ENCODE data around the gene PROSER3. TPM values are rescaled to one million over a fixed set of nuclear protein-coding genes. Genes with fewer than 3 reads are reported as not detected.

PROSER3 gene
- total and polyA plus RNA-seq, 2 of the 13 experiments (the other 11 are each of a cell fraction or from before 2014, with no cell fraction given) = 5.1 to 5.7 TPM

- TF ChIP-seq ZNF781 (CRISPR knock-in tag; IDR thresholded peaks at IDR 0.05; ENCODE audit: borderline replicate concordance, not compliant biosample characterization) (peak; percentile 34), SUZ12 (IDR thresholded peaks at IDR 0.05; ENCODE audit: low read depth, low read length) (no peak), LRRFIP1 (CRISPR knock-in tag; conservative IDR thresholded peaks at IDR 0.05) (no peak), RAD21 (CRISPR knock-in tag; IDR thresholded peaks at IDR 0.05) (0 out of 2 replicates have a peak, but pooled peaks have one; percentile 46), FUBP1 (CRISPR knock-in tag; IDR thresholded peaks at IDR 0.05; ENCODE audit: borderline replicate concordance) (no peak), ZNF75D (CRISPR knock-in tag; IDR thresholded peaks at IDR 0.05; ENCODE audit: borderline replicate concordance) (no peak), HNRNPK (IDR thresholded peaks at IDR 0.05; ENCODE audit: low read depth, low read length, poor library complexity, severe bottlenecking) (no peak), ZNF160 (CRISPR knock-in tag; IDR thresholded peaks at IDR 0.05) (no peak), NONO (IDR thresholded peaks at IDR 0.05) (no peak), NONO (CRISPR knock-in tag; conservative IDR thresholded peaks at IDR 0.05) (peak; percentile 44; the same call in 1 of the 2 replicates), SNAPC2 (CRISPR knock-in tag; IDR thresholded peaks at IDR 0.05) (peak; percentile 55; the same call in 1 of the 2 replicates), ETS1 (CRISPR knock-in tag; IDR thresholded peaks at IDR 0.05) (no peak), PITX1 (CRISPR knock-in tag; IDR thresholded peaks at IDR 0.05) (peak; percentile 50; the same call in 1 of the 2 replicates), POLR2G (IDR thresholded peaks at IDR 0.05; ENCODE audit: low read depth, low read length) (peak; percentile 88), TP53 (CRISPR knock-in tag; conservative IDR thresholded peaks at IDR 0.05) (no peak), ZMAT5 (CRISPR knock-in tag; IDR thresholded peaks at IDR 0.05; ENCODE audit: borderline replicate concordance, low read depth) (no peak), TEF (CRISPR knock-in tag; IDR thresholded peaks at IDR 0.05) (no peak), ZNF784 (CRISPR knock-in tag; IDR thresholded peaks at IDR 0.05; ENCODE audit: borderline replicate concordance) (no peak), ZNF567 (CRISPR knock-in tag; IDR thresholded peaks at IDR 0.05; ENCODE audit: borderline replicate concordance) (peak; percentile 86; the same call in 1 of the 2 replicates), ZFP36L2 (CRISPR knock-in tag; IDR thresholded peaks at IDR 0.05) (no peak), GATAD1 (CRISPR knock-in tag; IDR thresholded peaks at IDR 0.05) (peak; percentile 57)
Observed at GRCh38 chr19:35740423-35741202, 17.4 kb upstream of the PROSER3 start (continued).

Data from HepG2 (cell line).